Kidney epithelial cell (primary cell): ENCODE measurements around the gene CEP85. TPM values are rescaled to one million over a fixed set of nuclear protein-coding genes. Genes with fewer than 3 reads are reported as not detected.

Experiments
- DNase-seq: peaks from one replicate; pipeline ENCODE4 v3.0.0-alpha.2; 2010; ENCODE audit warnings: low read depth
- H3K27me3 ChIP-seq: 2 replicates; pipeline ENCODE4 v1.6.0; 2011; ENCODE audit warnings: low read length; ENCODE audit not compliant: control insufficient read depth, insufficient read depth
- H3K36me3 ChIP-seq: 2 replicates; pipeline ENCODE4 v1.5.1; 2011; ENCODE audit warnings: low read length; ENCODE audit not compliant: control insufficient read depth, insufficient read depth
- H3K4me3 ChIP-seq: 2 replicates; pipeline ENCODE4 v1.5.1; 2011; ENCODE audit warnings: low read depth, mild to moderate bottlenecking, control low read depth, low read length
- total RNA-seq: library from RNA; depleted of rRNA; stranded (reverse); fragments of >200 nt; gene quantifications from 2 replicates; pipeline ENCODE4 v1.2.3, GENCODE V29; 2015
- TF ChIP-seq, protein P1 (sequence below): IDR thresholded peaks from 2 replicates; pipeline ENCODE4 v1.5.1; 2011; ENCODE audit warnings: mild to moderate bottlenecking, moderate library complexity, low read length, control low read depth, inconsistent platforms; ENCODE audit not compliant: insufficient read depth, poor library complexity, severe bottlenecking

CEP85 gene
- total RNA-seq, 1 donor from 2014 or later = 7.5 TPM

DNA sequence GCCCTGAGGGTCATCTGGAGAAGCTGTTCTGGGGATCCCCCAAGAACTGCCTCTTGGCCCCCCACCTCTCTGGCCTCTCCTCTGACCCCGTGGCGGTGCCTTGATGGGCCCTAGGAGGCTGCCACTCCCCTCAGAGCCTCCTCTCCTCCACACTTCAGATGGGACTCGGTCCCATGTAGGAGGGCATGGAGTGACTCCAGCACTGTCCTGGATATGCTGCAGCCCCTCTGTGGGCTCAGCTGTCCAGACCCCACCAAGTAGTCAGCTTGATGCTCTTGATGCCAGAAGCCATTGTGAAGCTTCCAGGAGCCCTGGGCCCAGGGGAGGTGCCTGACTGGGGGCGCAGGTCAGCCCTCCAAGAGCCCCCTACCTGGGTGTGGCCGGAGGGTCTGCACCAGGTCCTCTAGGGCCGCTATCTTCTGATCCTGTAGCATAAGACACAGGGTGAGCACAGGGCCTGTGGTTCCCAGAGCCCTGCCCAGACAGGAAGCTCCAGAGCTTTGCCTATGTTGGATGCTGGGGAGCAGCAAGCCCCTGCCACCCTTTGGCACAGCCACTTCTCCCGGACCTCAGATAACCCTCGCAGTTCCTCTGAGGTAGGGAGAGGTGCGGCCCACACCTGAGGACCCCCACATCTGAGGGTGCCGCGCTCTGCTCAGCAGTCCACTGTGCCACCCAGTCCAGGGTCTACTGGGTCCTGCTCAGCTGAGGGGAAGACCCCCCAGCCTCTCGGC lies 63.2 kb downstream of the CEP85 start:
- TF ChIP-seq, protein P1, sequence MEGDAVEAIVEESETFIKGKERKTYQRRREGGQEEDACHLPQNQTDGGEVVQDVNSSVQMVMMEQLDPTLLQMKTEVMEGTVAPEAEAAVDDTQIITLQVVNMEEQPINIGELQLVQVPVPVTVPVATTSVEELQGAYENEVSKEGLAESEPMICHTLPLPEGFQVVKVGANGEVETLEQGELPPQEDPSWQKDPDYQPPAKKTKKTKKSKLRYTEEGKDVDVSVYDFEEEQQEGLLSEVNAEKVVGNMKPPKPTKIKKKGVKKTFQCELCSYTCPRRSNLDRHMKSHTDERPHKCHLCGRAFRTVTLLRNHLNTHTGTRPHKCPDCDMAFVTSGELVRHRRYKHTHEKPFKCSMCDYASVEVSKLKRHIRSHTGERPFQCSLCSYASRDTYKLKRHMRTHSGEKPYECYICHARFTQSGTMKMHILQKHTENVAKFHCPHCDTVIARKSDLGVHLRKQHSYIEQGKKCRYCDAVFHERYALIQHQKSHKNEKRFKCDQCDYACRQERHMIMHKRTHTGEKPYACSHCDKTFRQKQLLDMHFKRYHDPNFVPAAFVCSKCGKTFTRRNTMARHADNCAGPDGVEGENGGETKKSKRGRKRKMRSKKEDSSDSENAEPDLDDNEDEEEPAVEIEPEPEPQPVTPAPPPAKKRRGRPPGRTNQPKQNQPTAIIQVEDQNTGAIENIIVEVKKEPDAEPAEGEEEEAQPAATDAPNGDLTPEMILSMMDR = no peak
- H3K27me3 ChIP-seq = no peaks in the 10 kb centered on the region
- DNase-seq = no peak
- no peak overlapping the region for H3K4me3 ChIP-seq
- H3K36me3 ChIP-seq = no peaks in the 10 kb centered on the region

DNA sequence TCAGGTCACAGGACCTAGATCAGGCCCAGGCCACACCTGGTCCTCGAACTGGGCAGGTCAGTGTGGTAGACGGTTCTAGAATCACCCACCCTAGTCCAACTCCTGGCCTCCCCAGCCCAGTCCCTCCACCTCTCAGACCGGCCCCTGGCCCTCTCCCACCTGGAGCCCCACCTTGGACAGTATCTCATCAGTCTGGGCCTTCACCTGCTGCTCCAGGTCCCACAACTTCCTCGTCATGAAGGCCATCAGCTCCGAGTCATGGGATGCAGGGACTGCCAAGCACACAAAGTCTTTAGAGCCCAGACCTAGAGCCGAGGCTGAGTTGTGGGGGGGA lies 63.8 kb downstream of the CEP85 start:
- Histone ChIP-seq H3K36me3 (no peaks in the 10 kb centered on the region), H3K4me3 (no peak overlapping the region), H3K27me3 (no peaks in the 10 kb centered on the region)
- DNase-seq = no peak
- TF ChIP-seq, protein P1 = no peak

DNA sequence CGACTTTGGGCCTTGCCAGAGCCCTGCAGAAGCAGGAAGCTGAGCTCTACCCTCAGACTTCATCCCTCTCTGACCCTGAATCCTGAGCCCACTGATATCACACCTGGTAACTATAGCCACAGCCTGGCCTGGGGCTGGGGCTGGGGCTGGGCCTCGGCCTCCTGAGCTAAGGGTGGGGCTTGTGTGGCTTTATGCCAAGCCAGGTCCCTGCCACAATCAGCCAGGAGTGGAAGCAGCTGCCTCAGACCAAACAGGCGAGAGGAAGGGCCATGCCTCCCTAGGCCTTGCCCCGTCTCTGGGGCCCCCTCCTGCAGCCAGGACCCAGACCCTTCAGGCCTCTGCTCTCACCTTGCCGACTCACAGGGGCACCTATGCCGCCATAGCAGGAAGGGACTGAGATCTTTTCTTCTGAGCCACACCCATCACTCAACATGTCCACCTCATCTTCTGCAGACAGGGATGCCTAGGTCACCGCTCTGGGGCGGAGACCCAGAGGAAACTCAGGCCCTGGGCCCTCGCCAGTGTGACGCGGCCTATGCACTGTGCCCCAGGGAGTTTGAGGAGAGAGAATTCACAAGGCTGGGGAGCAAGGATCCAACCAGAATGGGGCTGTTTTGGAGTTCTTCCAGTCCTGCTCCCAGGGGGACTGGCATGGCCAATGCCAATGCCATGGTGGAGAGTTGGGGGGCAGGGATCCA lies 66.7 kb downstream of the CEP85 start:
- TF ChIP-seq, protein P1 = no peak
- H3K27me3 ChIP-seq = no peaks in the 10 kb centered on the region

DNA sequence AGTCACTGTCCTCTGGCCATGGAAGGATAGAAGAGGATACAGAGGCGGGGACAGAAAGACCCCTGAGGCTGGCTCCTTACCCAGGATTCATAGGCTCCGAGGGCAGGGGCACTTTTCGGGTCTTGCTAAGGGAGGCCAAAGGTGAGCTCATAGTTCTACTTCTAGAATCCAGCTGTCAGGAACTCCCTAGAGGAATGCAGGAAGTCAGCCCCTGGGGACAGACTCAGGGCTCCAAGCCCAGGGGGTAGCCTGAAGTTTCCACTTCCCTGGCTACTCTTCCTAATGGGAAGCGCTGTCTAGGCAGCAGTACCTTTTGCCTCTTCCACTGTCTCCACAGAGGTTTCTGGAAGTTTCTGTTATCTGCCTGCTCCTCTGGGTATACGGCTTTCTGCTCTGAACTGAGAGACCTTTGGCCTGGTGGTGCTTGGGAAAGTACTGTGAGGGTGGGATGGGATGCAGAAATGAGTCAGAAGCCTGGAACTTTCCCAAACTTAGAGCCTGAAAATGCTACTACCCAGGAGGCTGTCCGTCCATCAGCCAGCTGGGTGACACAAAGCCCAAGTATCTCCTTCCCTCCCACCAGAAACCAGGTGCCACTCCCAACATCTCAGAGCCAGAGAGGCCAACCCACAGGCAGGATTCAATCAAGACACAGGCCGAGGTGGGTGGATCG lies 68.9 kb downstream of the CEP85 start:
- Histone ChIP-seq H3K4me3 (no peak overlapping the region), H3K27me3 (no peaks in the 10 kb centered on the region), H3K36me3 (no peaks in the 10 kb centered on the region)
- TF ChIP-seq, protein P1 = no peak
- no peak for DNase-seq

More for the DNA sequence above, 66.7 kb downstream of the CEP85 start:
- no peaks in the 10 kb centered on the region for H3K36me3 ChIP-seq
- DNase-seq = no peak
- H3K4me3 ChIP-seq = no peak overlapping the region

DNA sequence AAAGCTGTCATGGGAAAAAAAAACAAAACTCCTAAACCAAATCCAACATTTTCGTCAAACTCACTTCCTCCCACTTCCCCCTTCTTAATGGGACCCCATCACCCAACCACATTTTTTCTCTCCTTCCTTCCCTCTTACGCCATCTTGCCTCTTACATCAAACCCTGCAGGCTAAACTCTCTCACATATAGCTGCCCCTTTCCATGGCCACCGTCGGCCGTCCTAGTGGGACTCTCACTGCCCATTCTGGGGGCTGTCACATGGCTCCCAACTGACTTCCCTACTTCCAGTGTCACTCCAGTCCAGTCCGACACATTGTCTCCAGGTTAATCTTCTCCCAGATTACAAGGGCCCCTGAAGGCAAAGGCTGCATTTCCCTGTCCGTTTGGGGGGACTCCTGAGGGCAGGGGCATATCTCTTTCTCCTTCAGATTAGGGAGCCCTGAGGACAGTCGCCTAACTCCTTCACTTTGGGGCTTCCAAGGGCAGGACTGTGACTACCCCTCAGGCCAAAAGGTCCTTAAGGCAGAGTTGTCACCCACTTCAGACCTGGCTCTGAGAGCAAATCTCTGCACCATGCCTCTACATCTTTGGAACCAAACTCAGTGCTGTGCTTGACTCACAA lies 71.8 kb downstream of the CEP85 start:
- no peaks in the 10 kb centered on the region for H3K27me3 ChIP-seq
- TF ChIP-seq, protein P1 = no peak
- no peaks in the 10 kb centered on the region for H3K36me3 ChIP-seq
- H3K4me3 ChIP-seq = peak overlapping the region; percentile 92
- no peak for DNase-seq
